GM18951 (cell line): ENCODE results near the gene LPAR6.
A peak's percentile ranks its signal among the peaks of the same experiment; 100 is the strongest.
"Not testable (repeated sequence)": the region's sequence is repeated elsewhere in the genome, so short reads cannot be mapped to it uniquely, and the experiment has no call there.

Experiments
- POLR2A ChIP-seq: IDR thresholded peaks from 4 replicates; pipeline ENCODE4 v1.6.1; 2011; ENCODE audit warnings: mild to moderate bottlenecking; ENCODE audit not compliant: insufficient read length, insufficient read depth; ENCODE audit errors: extremely low read depth
- in situ Hi-C: fragments of 300-500 bp; cut with MboI; formaldehyde crosslinking; loops from one replicate; pipeline ENCODE4 v1.12.0; 2022; ENCODE audit warnings: low sequenced_read_pairs, mixed read lengths, inconsistent platforms; ENCODE audit not compliant: unreplicated experiment

Gene LPAR6

DNA sequence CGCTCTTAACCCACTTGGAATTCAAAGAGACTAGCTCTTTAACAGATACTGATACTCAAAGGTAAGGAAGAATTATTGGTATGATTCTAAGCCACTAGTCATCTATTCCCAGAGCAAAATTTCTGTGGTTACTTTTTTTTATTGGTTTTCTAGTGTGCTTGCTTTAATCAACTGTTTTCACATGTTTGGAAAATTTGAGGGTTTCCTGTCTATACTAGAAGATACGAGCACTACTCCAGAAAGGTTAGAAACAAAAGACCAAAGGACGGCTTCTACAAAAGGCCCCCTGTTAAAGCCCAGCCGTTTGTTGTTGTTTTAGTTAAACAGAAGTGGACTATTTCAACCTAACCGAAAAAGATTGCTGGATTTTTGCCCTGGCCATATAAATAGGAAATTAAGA lies 18.5 kb upstream of the LPAR6 start:
- in situ Hi-C loops = no loop called here

DNA sequence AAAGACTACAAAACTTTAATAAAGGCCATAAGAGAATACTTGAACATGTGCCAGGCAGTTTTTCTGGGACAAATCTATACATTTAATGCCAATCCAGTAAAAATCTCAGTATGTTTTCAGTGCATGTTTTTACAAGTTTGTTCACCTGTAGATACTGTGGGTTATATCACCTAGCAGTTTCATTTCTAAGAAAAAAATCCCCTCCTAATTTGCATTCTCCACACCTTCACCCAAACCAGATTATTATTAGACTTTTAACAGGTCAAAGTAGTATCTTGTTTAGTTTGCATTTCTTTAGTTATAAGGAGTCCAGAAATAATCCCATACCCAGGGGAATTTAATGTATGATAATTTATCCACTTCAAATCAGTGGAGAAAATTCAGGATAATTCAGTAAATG lies 17.0 kb upstream of the LPAR6 start:
- TF ChIP-seq POLR2A = no peak
- in situ Hi-C loops = no loop called here

More for the DNA sequence above, 18.5 kb upstream of the LPAR6 start:
- no peak for TF ChIP-seq POLR2A

DNA sequence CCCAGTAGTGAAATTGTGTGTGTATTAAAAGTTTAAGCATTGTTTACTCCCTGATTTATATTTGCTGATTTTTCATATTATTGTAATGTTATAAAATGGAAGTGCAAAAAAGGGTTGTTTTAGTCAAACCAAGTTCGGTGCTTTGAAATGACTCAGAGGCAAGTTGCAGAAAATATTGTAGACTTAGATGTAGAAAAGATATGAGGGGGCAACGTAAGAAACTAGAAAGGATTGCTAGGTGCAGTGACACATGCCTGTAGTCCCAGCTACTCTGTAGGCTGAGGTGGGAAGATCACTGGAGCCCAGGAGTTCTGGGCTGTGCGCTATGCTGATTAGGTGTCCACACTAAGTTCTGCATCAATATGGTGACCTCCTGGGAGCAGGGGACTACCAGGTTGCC lies 16.1 kb upstream of the LPAR6 start:
- in situ Hi-C loops = no loop called here
- TF ChIP-seq POLR2A = no peak

DNA sequence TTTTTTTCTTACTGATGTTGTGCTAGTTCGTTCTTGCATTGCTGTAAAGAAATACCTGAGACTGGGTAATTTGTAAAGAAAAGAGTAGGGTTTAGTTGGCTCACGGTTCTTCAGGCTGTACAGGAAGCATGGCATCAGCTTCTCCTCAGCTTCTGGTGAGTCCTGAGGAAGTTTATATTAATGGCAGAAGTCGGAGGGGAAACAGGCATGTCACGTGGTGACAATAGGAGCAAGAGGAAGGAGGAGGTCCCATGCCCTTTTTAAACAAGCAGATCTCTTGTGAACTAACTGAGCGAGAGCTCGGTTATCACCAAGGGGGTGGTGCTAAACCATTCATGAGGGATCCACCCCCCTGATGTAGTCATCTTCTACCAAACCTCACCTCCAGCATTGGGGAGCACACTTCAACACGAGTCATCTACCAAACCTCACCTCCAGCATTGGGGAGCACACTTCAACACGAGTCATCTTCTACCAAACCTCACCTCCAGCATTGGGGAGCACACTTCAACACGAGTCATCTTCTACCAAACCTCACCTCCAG lies 13.9 kb upstream of the LPAR6 start:
- in situ Hi-C loops = not testable (repeated sequence)

DNA sequence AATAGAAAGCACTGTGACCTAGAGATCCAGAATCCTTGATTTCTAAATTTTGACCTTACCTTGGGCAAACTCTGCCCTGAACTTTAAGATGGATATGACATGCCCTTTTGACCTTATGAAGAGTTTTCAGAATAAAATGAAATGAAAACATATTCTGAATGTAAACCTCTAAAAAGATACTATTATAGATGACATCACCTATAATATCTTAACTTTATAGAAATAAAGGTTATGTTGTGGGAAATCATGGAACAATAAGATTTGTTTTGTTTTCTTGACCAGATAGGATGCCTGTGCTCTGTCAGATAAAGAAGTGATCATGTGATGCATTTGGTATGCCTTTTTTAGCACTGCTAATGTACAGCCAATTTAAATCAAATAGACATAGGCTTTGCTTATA lies 13.1 kb upstream of the LPAR6 start:
- in situ Hi-C loops = no loop called here
- TF ChIP-seq POLR2A = no peak

DNA sequence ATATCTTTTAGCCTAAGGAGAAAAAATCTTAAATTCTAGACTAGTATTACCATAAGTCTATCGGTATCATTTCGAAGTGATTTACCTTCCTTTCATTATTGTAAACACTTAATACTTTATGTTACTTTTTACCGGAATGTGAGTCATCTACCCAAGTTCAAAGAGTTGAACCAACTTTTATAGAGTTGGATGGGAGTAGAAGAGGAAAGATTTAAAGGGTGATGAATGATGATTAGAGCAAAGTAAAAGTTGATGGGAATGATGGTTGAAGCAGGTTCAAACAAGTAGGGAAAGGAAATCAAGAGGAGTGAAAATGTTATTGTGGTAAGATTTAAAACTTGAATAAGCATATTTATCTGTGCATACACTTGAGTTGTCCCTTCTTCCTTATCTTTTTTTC lies 11.3 kb upstream of the LPAR6 start:
- in situ Hi-C loops = no loop called here
- TF ChIP-seq POLR2A = no peak

DNA sequence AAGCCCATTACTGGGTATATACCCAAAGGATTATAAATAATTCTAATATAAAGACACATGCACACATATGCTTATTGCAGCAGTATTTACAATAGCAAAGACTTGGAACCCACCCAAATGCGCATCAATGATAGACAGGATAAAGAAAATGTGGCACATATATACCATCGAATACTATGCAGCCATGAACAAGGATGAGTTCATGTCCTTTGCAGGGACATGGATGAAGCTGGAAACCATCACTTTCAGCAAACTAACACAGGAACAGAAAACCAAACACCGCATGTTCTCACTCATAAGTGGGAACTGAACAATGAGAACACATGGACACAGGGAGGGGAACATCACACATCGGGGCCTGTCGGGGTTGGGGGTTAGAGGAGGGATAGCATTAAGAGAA lies 9.1 kb upstream of the LPAR6 start:
- in situ Hi-C loops = not testable (repeated sequence)

DNA sequence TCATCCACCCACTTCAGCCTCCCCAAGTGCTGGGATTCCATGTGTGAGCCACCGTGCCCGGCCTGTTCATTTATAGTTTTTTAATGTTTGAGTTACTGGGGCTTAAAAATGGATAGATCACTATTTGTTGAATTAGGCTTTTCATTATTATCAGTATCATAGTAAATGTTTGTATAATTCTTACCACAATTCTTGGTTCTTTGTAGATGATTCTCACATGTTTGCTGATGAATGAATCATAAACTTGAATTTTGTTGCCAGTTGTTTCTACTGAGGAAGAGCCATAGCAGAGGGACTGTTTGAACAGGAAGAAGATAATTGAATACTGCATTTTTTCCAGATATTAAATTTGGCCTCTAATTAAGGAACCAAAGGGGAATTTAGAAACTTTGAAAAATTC lies 2.6 kb upstream of the LPAR6 start:
- TF ChIP-seq POLR2A = no peak
- in situ Hi-C loops = no loop called here

DNA sequence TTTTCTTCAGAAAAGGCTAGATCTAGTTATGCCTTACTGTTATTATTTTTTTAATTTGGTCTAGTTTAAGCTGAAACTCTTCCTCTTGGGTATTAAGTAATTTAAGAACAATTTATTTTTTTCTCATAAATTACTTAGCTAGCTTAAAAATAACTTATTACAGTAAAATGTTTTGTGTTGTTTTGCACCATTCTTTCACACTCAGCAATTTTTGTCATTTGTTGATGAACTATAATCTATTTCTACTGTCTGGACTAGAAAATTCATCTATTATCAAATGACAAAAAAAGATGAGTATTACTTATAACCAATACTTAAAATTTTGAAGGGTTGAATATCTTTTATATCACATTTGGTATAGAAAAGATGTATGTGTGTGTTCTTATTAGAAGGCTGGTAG lies 1.6 kb upstream of the LPAR6 start:
- TF ChIP-seq POLR2A = no peak
- in situ Hi-C loops = no loop called here

DNA sequence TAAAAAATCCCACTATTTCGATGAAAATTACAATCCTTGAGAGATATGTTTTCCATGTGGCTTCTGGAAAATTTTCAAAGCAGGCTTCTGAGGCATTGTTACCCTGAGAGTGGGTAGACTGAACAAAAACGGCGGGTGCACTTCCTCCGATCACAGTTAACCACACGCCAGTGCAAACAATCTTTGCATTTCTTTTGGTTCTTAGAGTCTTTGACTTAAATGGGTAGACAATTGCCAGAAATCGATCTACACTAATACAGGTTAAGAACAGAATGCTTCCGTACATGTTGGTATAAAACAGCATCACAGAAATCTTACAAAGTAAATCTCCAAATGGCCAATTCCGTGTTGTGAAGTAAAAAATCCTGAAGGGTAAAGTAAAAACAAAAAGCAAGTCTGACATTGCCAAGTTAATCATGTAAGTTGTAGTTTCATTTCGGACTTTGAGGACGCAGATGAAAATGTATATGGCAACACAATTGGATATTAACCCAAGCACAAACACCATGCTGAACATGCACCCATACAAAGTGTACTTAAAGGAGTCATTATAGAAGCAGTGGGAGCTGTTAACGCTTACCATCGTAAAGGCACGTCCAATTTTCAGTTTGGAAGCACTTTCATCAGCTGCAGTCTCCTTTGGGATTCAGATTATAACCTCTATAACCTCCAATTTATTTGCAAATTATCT lies 927 bp downstream of the LPAR6 start:
- in situ Hi-C loops = no loop called here
- TF ChIP-seq POLR2A = peak; percentile 28

DNA sequence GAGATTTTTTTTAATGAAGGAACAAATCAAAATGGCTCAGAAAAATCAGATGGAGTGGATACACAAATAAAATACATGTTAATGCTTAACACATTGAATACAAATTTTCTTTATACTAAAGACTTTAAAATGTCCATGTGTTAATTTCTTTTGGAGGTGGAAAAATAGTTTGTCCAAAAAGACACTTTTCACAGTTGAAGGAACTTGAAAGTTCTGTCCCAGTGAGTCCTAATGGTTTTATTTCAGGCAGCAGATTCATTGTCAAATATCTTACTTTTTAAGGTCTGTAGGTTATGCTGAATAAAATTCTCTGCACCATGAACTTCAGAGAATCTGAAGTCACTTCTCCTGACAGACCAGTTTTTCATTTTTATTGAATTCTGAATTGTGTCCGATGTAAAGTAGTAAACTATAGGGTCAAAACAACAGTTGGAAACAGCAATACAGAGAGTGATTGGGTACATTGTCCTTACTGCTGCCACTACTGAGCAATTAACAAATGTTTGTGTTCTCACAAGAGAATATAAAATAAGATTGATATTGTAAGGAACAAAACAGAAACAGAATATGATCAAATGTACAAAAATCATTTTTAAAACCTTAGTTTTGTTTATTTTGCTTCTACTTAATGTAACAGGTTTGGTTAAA lies 1.6 kb downstream of the LPAR6 start:
- in situ Hi-C loops = no loop called here
- TF ChIP-seq POLR2A = no peak

DNA sequence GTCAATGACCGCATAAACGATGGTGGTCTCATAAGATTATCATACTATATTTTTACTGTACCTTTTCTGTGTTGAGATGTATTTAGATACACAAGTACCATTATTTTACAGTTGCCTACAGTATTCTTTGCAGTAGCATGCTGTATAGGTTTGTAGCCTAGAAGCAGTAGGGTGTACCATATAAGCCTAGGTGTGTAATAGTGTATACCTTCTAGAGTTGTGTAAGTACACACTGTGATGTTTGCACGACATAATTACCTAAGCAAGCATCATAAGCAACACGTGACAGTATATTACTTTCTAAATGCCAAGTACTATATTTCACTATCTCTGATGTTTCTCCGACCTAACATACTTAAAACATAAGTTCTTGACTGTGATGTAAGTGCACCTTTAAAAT lies 2.7 kb downstream of the LPAR6 start:
- in situ Hi-C loops = no loop called here
- no peak for TF ChIP-seq POLR2A

DNA sequence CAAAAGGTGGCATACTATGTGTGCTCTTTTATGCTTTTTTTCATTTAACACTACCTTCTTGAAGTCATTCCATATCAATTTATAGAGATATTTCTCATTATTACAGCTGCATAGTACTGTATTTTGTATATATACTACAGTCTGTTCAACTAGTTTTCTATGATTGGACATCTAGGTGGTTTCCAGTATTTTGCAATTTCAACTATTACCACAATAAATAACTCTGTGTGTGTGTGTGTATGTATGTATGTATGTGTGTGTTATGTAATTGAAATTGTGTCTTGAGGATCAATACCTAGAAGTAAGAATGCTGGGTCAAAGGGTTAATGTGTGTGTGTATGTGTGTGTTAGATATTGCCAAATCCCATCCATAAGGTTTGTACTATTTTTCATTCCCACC lies 7.0 kb downstream of the LPAR6 start:
- in situ Hi-C loops = no loop called here
- TF ChIP-seq POLR2A = no peak

DNA sequence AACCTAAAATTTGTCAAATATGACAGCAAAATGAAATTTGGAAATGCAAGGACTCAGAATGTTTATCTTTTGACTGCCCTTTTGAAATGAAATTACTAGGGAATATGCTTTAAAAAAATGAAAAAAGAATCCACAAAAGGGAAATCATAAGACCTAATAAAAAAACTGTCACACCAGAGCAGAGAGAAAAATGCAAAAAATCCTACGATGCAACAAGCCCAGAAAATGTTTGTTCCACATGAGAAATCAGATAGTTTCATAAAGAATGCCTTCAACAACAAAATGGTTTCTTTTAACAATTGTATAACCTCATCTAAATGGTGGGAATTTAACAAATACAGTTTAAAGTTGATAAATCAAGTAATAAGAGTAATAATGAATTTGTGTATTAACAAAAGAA lies 8.0 kb downstream of the LPAR6 start:
- in situ Hi-C loops = no loop called here
- TF ChIP-seq POLR2A = no peak
